NCI-H345 treated with DMSO at 0.1 percent for 48 hours (cell line): ENCODE data around the gene ZGLP1.
"Not testable (repeated sequence)": the region's sequence is repeated elsewhere in the genome, so short reads cannot be mapped to it uniquely, and the experiment has no call there.

Experiments used
- DNase-seq: peaks from one replicate; lab custom pipeline; 2025; ENCODE audit not compliant: unreplicated experiment; lab: John Stamatoyannopoulos, UW

The ZGLP1 gene

GRCh38 chr19:10309423-10309822, at the start of gene ZGLP1:
ZGLP1 (minus strand) TSS chr19:10309815.
- DNase-seq = no peak

DNA sequence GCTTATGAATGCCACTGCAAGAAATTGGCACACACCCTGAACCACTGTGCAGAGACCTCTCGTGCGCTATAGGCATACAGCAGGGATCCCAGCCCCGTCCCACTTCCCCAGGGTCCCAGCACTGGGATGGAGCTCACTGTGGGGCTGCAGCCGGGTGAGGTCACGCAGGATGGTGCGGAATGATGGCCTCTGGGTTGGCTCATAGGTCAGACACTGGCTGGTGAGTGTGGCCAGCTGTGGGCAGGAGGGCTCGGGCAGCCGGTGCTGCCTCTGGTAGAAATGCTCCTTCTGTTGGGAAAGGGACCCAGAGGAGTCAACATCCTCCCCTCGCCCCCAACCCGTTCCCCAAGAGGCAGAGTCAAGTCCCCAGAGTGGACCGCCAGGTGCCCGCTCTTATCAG, 46.8 kb upstream of the ZGLP1 start:
- DNase-seq = no peak

DNA sequence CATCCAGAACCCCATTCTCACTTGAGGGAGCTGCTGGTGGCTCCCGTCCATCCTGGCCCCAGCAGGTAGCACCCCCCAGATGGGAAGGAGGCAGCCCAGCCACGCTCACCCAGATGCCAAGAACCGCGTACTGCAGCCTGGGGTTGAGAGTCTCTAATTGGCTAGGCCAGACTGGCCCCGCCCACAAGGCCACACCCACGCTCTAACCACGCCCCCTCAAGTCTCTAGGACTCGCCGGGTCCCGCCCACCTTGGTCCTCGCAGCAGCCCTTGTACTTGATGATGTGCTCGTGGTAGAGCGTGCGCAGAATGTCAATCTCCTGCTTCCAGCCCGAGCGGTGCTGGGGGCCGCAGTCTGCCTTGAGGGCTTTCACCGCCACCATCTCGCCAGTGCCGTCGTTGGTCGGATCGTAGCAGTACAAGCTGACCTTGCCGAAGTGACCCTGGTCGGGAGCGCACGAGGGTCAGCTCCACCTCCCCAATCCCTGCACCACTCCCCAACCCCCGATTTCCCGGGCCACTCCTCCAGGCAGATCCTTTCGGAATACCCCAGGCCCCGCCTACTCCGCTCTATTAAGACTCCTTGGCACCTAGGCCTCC, 44.3 kb upstream of the ZGLP1 start:
- DNase-seq = no peak

- no peak for DNase-seq
Observed at GRCh38 chr19:10352764-10353671, 43.4 kb upstream of the ZGLP1 start.

DNA sequence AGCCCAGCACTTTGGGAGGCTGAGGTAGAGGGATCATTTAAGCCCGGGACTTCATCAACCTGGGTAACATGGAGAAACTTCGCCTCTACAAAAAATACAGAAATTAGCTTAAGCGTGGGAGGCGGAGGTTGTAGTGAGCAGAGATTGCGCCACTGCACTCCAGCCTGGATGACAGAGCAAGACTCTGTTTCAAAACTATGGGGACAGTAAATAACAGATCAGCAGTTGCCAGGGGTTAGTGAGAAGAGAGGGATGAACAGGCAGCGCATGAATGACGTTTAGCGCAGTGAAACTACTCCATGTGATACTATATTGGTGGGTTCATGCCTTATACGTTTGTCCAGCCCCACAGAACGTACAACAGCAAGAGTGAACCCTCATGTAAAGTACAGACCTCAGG, 36.9 kb upstream of the ZGLP1 start:
- no peak for DNase-seq

GRCh38 chr19:10344780-10345179, 35.2 kb upstream of the ZGLP1 start:
- no peak for DNase-seq

- no peak for DNase-seq
Observed at GRCh38 chr19:10343495-10343894, 33.9 kb upstream of the ZGLP1 start.

GRCh38 chr19:10339977-10340376, 30.4 kb upstream of the ZGLP1 start:
- no peak for DNase-seq

DNA sequence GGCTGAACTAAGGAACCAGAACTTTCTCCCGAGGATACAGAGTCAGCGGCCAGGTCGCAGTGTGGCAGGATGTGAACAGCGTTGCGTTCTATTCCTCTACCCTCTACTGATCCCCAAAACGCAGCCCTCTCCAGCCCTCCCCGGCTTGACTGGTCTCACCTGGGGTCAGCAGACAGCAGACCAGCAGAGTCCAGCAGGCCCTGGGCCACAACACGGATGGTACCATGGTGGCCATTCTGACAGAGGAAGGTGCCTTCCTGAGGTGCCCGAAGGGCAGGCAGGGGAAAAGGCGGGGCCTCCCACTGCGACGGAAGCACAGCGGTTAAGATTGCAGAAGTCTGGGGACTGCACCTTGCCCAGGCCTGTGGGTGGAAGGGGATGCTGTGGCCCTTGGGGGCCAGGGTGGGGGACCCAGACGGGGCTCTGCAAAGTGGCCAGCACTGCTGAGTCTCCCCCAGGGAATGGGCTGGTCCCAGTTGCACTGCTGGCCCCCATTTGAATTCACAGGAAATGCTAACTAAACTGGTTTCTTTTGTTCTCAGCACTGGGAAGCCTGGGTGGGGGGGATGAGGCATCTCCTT, 29.9 kb upstream of the ZGLP1 start, which contains the start of gene ICAM3:
ICAM3 (minus strand) TSS at position 245 of the 581 bp plus-strand sequence; CDS start at position 235, 10 bp downstream.
- no peak for DNase-seq

GRCh38 chr19:10338940-10339339, 29.3 kb upstream of the ZGLP1 start:
- no peak for DNase-seq

DNA sequence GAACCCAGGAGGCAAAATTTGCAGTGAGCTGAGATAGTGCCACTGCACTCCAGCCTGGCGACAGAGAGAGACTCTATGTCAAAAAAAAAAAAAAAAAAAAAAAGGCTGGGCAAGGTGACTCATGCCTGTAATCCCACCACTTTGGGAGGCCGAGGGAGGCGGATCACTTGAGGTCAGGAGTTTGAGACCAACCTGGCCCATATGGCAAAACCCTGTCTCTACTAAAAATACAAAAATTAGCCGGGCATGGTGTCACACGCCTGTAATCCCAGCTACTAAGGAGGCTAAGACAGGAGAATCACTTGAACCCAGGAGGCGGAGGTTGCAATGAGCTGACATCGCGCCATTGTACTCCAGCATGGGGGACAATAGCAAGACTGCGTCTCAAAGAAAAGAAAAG, 27.1 kb upstream of the ZGLP1 start:
- not testable (repeated sequence) for DNase-seq

GRCh38 chr19:10335352-10335985, 25.9 kb upstream of the ZGLP1 start:
- no peak for DNase-seq

DNA sequence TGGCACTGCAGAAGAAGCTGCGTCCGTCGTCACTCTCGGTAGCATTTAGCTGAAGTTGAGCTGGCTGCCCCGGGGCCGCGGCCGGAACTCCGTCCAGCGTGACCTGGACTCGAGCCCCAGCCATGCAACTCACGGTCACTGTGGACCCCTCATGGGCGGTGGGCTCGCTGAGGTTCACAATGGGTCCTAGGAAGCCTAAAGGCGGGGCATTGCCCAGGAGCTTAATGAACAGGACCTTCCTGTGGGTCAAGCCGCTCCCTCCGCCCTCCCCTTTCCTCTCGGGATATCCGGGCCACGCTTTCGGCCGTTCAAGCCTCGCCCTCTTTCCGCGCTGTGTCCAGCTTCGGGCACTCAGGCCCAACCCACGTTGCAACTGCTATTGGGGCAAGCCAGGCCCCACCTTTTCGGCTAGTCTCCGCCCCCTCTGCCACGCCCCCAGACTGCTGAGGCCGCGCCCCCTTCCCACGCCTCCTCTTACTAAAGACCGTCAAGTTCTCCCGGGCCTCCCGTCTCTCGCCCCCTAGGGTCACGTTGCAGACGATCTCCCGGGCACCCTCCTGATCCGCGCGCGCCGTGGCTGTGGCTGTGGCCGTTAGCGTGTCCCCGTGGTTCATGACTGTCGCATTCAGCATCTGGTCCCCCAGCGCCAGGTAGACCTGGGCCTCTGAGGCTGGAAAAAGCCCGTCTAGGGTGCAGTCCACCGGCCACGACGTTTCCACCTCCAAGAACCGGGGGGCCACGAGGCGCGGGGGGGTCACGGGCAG, 25.2 kb upstream of the ZGLP1 start:
- DNase-seq = peak; percentile 36

DNA sequence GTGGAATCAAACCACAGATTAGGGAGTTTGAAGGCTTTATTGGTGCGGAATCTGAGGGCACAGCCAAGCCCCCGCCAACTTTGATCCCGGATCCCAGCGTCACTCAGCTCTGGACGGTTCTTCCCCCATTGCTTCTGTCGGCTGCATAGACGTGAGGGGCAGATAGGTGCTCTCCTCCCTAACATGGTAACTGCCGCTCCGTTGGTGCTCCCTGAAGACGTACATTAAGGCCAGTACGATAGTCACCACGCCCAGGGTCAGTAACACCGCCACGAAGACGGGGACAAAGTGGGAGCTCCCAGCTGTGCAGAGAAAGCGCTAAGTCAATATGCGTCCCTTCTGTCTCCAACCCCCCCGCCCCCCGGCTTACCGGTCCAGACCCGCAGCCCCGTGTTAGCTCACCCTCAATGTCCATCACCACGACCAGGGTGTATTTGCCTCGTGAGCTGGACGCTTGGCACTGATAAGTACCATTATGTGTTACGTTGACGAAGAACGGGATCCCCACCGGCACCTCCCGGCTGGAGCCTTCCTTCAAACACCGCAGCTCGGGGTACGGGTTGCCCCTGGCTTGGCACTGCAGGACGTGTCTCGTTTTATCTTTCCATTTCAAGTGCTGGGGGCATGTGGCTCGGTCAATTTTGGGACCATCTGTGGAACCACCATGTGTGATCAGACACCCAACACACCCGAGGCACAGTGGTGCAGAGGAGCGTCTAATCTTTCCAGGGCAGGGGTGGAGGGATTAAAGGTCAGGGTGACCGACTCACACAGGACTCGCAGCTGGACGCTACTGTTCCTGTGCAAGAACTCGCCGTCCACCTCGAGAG, 24.4 kb upstream of the ZGLP1 start:
- DNase-seq = peak; percentile 68

DNA sequence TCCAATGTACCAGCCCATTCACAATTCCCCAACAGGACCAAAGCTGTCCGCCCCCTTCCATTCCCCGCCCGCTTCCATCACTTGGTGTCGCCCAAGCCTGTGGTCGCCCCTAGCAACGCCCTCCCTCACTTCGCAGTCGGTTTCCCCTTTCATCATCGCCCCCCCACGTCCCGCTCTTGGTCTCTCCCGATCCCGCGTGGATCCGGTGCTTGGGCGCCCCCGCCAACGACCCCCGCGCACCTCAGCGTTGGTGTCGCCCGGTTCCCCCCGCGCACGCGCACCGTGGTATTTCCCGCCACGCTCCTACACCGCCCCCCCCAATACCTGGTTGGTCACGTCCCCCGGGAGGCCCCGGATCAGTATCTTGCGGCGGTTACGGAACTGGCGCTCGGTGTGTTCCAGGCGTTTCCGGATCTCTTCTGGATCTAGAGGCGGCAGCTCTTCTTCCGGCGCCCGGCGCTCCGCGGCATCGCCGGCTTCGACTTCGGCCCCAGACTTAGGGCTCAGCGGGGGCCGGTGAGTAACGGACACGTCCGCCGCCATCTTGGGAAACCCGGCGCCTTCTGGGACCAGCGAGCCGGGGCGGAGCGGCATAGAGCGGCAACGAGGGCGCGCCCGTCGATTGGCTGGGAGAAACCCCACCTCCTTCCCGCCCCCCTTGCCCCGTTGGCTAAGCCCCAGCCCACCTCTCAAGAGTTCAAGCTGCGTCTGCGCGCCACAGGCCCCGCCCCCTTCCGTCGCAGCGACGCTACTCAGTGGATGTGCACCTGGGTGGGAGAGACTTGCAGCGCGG, 23.5 kb upstream of the ZGLP1 start, which contains the start of gene RAVER1:
RAVER1 (minus strand) TSS at position 565 of the 793 bp plus-strand sequence; CDS start at position 543, 22 bp downstream.
- DNase-seq = peak; percentile 93

DNA sequence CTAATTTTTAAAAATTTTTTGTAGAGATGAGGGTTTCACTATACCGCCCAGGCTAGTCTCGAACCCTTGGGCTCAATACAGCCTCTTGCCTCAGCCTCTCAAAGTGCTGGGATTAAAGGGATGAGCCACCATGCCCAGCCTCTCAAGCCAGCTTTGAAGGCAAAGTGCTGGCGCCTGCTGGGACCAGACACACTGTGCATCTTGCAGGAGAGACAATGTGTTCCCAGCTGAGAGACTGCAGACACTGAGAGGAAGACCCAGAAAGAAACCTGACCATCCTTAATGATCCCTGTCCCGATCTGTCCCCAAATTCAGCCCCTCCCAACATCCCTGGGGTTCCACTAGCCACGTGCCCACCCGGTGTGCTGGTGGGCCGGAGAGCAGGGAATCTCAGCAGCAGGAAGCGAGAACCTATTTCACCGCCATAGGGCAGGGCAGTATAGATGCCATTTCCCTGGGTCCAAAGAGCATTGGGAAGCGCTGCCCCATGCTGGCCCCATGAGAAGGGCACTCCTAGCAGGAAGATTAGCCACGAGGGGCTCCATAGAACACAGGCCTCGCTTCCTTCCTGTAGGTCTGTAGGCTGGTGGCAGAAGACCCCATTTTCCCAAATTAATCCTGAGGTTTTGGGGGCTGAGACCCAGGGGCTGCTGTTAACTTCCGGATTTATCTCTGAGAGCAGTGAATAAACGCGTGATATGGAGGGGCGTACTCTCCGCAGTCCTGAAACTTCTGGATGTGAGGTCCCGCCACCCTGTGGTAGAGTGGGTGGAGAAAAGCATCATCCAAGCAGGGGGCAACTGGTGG, 22.7 kb upstream of the ZGLP1 start:
- no peak for DNase-seq

DNA sequence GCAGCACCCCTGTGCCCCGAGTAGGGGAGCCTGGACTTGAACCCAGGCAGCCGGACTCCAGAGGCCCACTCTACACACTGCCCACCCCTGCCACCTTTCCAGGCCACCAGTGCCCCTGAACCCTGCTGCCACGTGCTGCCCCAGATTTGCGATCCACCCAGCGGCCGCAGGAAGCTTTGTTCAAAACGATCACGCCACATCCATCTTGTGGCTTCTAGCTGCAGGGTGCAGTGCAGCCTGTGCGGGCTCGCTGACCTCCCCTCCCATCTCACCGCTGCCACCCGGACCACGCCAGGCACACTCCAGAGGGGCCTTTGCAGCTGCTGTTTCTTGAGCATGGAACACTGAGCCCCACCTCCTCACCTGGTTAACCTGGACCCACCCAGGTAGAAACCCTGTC, 19.9 kb upstream of the ZGLP1 start:
- no peak for DNase-seq
